HG03520 (cell line): ENCODE data around the gene SLC35F3.

ENCODE experiments used
- ATAC-seq: cut with Tn5 transposase; IDR thresholded peaks from one replicate; pipeline ENCODE4 v1.9.1; 2021; ENCODE audit warnings: mild to moderate bottlenecking, moderate library complexity; ENCODE audit not compliant: unreplicated experiment

The SLC35F3 gene

GRCh38 chr1:233909195-233909594, 4.7 kb downstream of the SLC35F3 start:
- no peak for ATAC-seq

- ATAC-seq = no peak
Measured at GRCh38 chr1:233912447-233912846, 8.0 kb downstream of the SLC35F3 start.

GRCh38 chr1:233912909-233913308, 8.4 kb downstream of the SLC35F3 start:
- no peak for ATAC-seq

GRCh38 chr1:233916706-233917105, 12.2 kb downstream of the SLC35F3 start:
- ATAC-seq = no peak

GRCh38 chr1:233919786-233920185, 15.3 kb downstream of the SLC35F3 start:
- no peak for ATAC-seq

GRCh38 chr1:233928123-233928522, 23.6 kb downstream of the SLC35F3 start:
- ATAC-seq = no peak

GRCh38 chr1:233933339-233933738, 28.9 kb downstream of the SLC35F3 start:
- ATAC-seq = no peak

- ATAC-seq = no peak
Measured at GRCh38 chr1:233935297-233935868, 30.9 kb downstream of the SLC35F3 start.

- ATAC-seq = no peak
Measured at GRCh38 chr1:233936422-233936821, 31.9 kb downstream of the SLC35F3 start.

GRCh38 chr1:233936842-233937241, 32.4 kb downstream of the SLC35F3 start:
- no peak for ATAC-seq

GRCh38 chr1:233938476-233938875, 34.0 kb downstream of the SLC35F3 start:
- no peak for ATAC-seq

- no peak for ATAC-seq
Measured at GRCh38 chr1:233939451-233939850, 35.0 kb downstream of the SLC35F3 start.

GRCh38 chr1:233940908-233941307, 36.4 kb downstream of the SLC35F3 start:
- ATAC-seq = no peak

- ATAC-seq = no peak
Measured at GRCh38 chr1:233944601-233945000, 40.1 kb downstream of the SLC35F3 start.

GRCh38 chr1:233945573-233945972, 41.1 kb downstream of the SLC35F3 start:
- no peak for ATAC-seq

- ATAC-seq = no peak
Measured at GRCh38 chr1:233945979-233946378, 41.5 kb downstream of the SLC35F3 start.

GRCh38 chr1:233946724-233947123, 42.2 kb downstream of the SLC35F3 start:
- ATAC-seq = no peak

- ATAC-seq = no peak
Measured at GRCh38 chr1:233951804-233952203, 47.3 kb downstream of the SLC35F3 start.

GRCh38 chr1:233957691-233958090, 53.2 kb downstream of the SLC35F3 start:
- no peak for ATAC-seq

- ATAC-seq = no peak
Measured at GRCh38 chr1:233959102-233959501, 54.6 kb downstream of the SLC35F3 start.

- no peak for ATAC-seq
Measured at GRCh38 chr1:233959971-233960370, 55.5 kb downstream of the SLC35F3 start.

GRCh38 chr1:233960386-233960785, 55.9 kb downstream of the SLC35F3 start:
- no peak for ATAC-seq

- no peak for ATAC-seq
Measured at GRCh38 chr1:233962878-233963277, 58.4 kb downstream of the SLC35F3 start.
